Testis (tissue), 3 donors: Measurements from ENCODE around the gene ANK2. TPM values are rescaled to one million over a fixed set of nuclear protein-coding genes. Genes with fewer than 3 reads are reported as not detected.

ENCODE experiments used
- DNase-seq: peaks from one replicate; pipeline ENCODE4 v3.0.0-alpha.2; 2019
- H3K27ac ChIP-seq, 2 donors: fragments of 200-600 bp; sonication (generic); one replicate each; pipeline ENCODE4 v1.5.1; 2019
- H3K27me3 ChIP-seq: fragments of 200-600 bp; sonication (generic); one replicate; pipeline ENCODE4 v1.5.1; 2019
- H3K36me3 ChIP-seq: fragments of 200-600 bp; sonication (generic); one replicate; pipeline ENCODE4 v1.5.1; 2017; ENCODE audit warnings: low read depth; ENCODE audit errors: missing control alignments
- H3K4me1 ChIP-seq: fragments of 200-600 bp; sonication (generic); one replicate; pipeline ENCODE4 v1.5.1; 2019
- H3K4me3 ChIP-seq, 2 donors: fragments of 200-600 bp; sonication (generic); one replicate each; pipeline ENCODE4 v1.5.1; 2017 to 2019
- H3K9me3 ChIP-seq: fragments of 200-600 bp; sonication (generic); one replicate; pipeline ENCODE4 v1.5.1; 2017
- POLR2A ChIP-seq: fragments of 450-650 bp; IDR thresholded peaks from one replicate; pipeline ENCODE4 v1.6.1; 2017; ENCODE audit warnings: antibody characterized with exemption, mild to moderate bottlenecking, moderate library complexity
- WGBS, 2 donors: methylation state at CpG; one replicate each; pipeline ENCODE4 v1.1.5; 2018; 5-methylcytosine and 5-hydroxymethylcytosine counted together
- intact Hi-C: fragments of 100-400 bp; cut with DNase I; formaldehyde crosslinking; loops from one replicate; pipeline ENCODE4 v1.15.1; 2023; ENCODE audit warnings: low total_unique reads
- polyA plus RNA-seq: library from polyadenylated mRNA; stranded (reverse); fragments of 350-450 nt; fragmentation: Illumina TruSeq; extraction: RNeasy Lipid Tissue Mini Kit (QIAGEN cat#74804); gene quantifications from one replicate; pipeline ENCODE4 v1.2.3, GENCODE V29; 2014; ENCODE audit warnings: low read depth, low replicate concordance; ENCODE audit not compliant: insufficient read depth
- total RNA-seq, 2 donors: library from RNA; depleted of rRNA; stranded (reverse); fragments of >200 nt; gene quantifications; one replicate each; pipeline ENCODE4 v1.2.3, GENCODE V29; 2016
- TF ChIP-seq, protein P1 (sequence below), 3 experiments: fragments of 450-650 bp in 2 of 3; fragments of 200-600 bp in 1 of 3; sonication (generic) in 1 of 3; IDR thresholded peaks; one replicate each; pipeline ENCODE4 v1.5.1; 2016 to 2019; ENCODE audit warnings: antibody characterized with exemption in 3 of 3, mild to moderate bottlenecking in 2 of 3, moderate library complexity in 1 of 3

The ANK2 gene
- total and polyA plus RNA-seq, 3 donors from 2014 or later: 28.0 to 40.0 (median 28.6) TPM

DNA sequence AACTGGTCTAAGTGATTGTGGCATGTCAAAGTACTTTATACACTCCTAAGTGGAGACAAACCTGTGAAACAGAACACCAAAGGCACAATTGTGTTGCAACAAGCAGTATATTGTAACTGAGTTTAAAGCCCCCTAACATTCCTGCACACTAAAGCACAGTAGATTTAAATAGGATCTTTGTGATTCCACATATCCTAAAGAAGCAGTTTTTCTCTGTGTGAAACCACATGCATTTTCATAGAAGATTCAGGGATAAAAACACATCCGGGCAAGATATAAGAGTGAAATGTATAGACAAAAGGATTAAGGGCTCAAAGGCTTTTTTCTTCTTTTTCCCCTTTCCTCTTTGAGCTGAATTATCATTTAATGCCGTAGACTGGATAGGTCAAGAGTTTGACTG, 82.2 kb downstream of the ANK2 start:
- no peak for TF ChIP-seq POLR2A
- TF ChIP-seq, protein P1, sequence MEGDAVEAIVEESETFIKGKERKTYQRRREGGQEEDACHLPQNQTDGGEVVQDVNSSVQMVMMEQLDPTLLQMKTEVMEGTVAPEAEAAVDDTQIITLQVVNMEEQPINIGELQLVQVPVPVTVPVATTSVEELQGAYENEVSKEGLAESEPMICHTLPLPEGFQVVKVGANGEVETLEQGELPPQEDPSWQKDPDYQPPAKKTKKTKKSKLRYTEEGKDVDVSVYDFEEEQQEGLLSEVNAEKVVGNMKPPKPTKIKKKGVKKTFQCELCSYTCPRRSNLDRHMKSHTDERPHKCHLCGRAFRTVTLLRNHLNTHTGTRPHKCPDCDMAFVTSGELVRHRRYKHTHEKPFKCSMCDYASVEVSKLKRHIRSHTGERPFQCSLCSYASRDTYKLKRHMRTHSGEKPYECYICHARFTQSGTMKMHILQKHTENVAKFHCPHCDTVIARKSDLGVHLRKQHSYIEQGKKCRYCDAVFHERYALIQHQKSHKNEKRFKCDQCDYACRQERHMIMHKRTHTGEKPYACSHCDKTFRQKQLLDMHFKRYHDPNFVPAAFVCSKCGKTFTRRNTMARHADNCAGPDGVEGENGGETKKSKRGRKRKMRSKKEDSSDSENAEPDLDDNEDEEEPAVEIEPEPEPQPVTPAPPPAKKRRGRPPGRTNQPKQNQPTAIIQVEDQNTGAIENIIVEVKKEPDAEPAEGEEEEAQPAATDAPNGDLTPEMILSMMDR (IDR thresholded peaks at IDR 0.05): no peak
- no peak overlapping the region for H3K4me3 ChIP-seq
- no peak for DNase-seq
- intact Hi-C loops: no loop called here
- H3K36me3 ChIP-seq: no peaks in the 10 kb centered on the region
- H3K27me3 ChIP-seq: no peaks in the 10 kb centered on the region
- WGBS, 2 donors: 83 to 92% methylated on average over 2 of the region's 2 CpGs
- no peak overlapping the region for H3K27ac ChIP-seq
- no peaks in the 10 kb centered on the region for H3K4me1 ChIP-seq
- no peaks in the 10 kb centered on the region for H3K9me3 ChIP-seq

DNA sequence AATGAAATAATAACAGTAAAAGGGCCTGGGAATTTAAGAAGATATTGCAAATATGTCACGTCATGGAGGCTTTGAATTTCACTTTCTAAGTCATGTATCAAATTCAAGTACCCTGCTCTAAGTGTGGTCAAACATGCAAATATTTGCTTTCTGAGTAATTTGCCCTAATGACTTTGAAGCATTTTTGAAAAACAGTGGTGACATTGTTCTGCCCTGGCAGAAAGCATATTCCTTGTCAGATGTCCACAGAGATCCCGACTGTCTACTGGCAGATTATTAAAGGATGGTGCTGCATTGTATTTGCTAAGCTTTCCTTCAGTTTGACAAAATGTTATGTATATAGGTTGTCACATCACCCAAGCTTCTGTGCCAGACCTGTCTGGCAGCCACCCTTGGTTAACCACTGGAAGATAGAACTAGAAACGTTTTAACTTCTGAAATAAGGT, 92.5 kb downstream of the ANK2 start:
- DNase-seq: no peak
- Histone ChIP-seq H3K9me3 (no peaks in the 10 kb centered on the region), H3K4me1 (peaks cover 5% of the 10 kb centered on the region), H3K27me3 (no peaks in the 10 kb centered on the region), H3K4me3 (no peak overlapping the region), H3K36me3 (no peaks in the 10 kb centered on the region), H3K27ac (no peak overlapping the region)
- TF ChIP-seq, protein P1 (IDR thresholded peaks at IDR 0.05): no peak
- no peak for TF ChIP-seq POLR2A
- intact Hi-C loops: no loop called here
- 57 to 59% methylated on average over 3 of the region's 3 CpGs for WGBS, 2 donors

DNA sequence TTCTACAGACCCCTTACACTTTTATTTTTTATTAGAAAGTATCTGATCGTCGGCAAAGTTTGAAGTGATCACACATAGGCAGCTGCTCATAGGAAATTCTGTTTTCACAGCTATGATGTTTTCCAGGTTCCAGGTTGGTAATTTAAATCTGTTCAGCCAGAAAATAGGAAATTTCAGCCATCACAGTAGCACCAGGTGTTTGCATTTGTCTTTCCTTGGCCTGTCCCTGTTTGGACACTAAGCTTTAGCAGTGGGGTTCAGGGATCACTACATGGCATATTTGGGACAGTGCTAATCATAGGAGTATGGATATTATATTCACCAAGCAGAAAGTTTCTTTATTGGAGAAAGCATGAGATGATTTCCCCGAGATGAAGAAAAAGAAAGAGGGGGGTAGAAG, 92.9 kb downstream of the ANK2 start:
- no peaks in the 10 kb centered on the region for H3K9me3 ChIP-seq
- H3K4me3 ChIP-seq: no peak overlapping the region
- H3K4me1 ChIP-seq: peaks cover 5% of the 10 kb centered on the region
- H3K27ac ChIP-seq: no peak overlapping the region
- H3K27me3 ChIP-seq: no peaks in the 10 kb centered on the region
- H3K36me3 ChIP-seq: no peaks in the 10 kb centered on the region
- DNase-seq: no peak
- WGBS, 2 donors: 91 to 93% methylated on average over 3 of the region's 3 CpGs
- intact Hi-C loops: no loop called here
- no peak for TF ChIP-seq POLR2A
- TF ChIP-seq, protein P1 (IDR thresholded peaks at IDR 0.05): no peak

DNA sequence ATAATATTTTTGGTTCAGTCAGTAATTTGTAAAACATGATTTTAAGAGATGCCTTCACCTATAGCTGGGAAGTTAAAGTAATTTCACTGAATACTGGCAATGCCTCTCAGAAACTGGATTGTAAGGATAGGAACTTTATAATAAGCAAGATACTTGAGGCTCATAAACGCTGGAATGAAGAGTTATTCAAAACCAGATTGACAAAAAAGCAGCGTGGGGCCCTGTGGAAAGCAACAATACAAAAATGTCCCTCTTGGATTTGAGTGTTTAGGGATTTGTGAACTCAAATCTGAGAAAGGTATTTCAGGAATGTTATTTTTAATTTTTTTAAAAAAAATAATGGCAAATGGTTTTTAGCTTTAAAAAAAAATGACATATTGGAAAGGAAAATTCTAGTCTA, 94.6 kb downstream of the ANK2 start:
- no peak for DNase-seq
- H3K27ac ChIP-seq: no peak overlapping the region
- peaks cover 5% of the 10 kb centered on the region for H3K4me1 ChIP-seq
- 65 to 71% methylated on average over 2 of the region's 2 CpGs for WGBS, 2 donors
- TF ChIP-seq POLR2A: no peak
- TF ChIP-seq, protein P1 (IDR thresholded peaks at IDR 0.05): no peak
- H3K27me3 ChIP-seq: no peaks in the 10 kb centered on the region
- H3K9me3 ChIP-seq: no peaks in the 10 kb centered on the region
- H3K36me3 ChIP-seq: no peaks in the 10 kb centered on the region
- H3K4me3 ChIP-seq: no peak overlapping the region
- intact Hi-C loops: no loop called here

DNA sequence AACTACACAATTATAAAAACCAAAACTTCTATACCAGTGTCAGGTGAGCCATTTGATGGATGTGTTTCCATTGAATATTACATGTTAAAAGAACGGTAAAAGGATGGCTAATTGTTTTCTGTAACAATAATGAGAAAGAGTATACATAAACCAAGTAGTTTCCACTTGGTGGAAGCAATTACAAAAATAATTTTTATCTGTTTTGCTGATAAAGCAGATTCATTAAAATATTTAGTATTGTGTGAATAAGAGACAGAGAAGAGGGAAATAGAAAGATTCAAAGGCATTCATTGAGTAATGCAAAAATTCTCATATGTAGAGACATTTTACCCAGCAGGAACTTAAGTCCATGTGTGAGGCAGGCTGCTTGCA, 95.7 kb downstream of the ANK2 start:
- no peak overlapping the region for H3K27ac ChIP-seq
- TF ChIP-seq, protein P1 (IDR thresholded peaks at IDR 0.05): no peak
- TF ChIP-seq POLR2A: no peak
- 85 to 86% methylated on average over 1 of the region's 1 CpG for WGBS, 2 donors
- no peaks in the 10 kb centered on the region for H3K9me3 ChIP-seq
- intact Hi-C loops: no loop called here
- no peaks in the 10 kb centered on the region for H3K36me3 ChIP-seq
- no peak for DNase-seq
- H3K4me1 ChIP-seq: peaks cover 5% of the 10 kb centered on the region
- no peaks in the 10 kb centered on the region for H3K27me3 ChIP-seq
- H3K4me3 ChIP-seq: no peak overlapping the region
